Hepatocyte (in vitro differentiated cells): ENCODE measurements around the gene PGA5.

Source experiments
- EZH2 ChIP-seq: fragments of 200-600 bp; sonication (generic); IDR thresholded peaks from 2 replicates; pipeline ENCODE4 v1.6.1; 2016; ENCODE audit warnings: antibody characterized with exemption, mild to moderate bottlenecking, borderline replicate concordance
- TF ChIP-seq, protein P1 (sequence below): fragments of 200-600 bp; sonication (generic); IDR thresholded peaks from 2 replicates; pipeline ENCODE4 v1.5.1; 2016; ENCODE audit warnings: antibody characterized with exemption, mild to moderate bottlenecking; ENCODE audit not compliant: poor library complexity

DNA sequence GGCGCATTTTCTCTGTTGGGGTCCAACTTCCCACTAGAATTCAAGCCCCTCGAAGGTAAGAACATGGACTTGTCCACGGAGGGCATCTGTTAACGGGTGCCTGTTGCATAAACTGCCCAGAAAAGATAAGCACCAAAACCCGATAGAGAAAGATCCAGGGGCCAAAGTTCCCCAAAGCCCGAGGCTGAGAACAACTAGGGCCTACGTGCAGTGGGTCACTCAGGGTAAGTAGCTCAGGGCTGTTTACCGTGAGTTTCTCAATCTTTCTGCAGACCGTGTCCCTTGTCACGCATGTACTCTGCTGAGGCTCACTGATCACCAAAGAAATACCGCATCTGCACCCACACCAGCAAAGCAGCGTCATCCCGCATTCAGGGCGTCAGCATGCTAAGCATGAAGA, 24.4 kb downstream of the PGA5 start:
- TF ChIP-seq EZH2: no peak
- TF ChIP-seq, protein P1, sequence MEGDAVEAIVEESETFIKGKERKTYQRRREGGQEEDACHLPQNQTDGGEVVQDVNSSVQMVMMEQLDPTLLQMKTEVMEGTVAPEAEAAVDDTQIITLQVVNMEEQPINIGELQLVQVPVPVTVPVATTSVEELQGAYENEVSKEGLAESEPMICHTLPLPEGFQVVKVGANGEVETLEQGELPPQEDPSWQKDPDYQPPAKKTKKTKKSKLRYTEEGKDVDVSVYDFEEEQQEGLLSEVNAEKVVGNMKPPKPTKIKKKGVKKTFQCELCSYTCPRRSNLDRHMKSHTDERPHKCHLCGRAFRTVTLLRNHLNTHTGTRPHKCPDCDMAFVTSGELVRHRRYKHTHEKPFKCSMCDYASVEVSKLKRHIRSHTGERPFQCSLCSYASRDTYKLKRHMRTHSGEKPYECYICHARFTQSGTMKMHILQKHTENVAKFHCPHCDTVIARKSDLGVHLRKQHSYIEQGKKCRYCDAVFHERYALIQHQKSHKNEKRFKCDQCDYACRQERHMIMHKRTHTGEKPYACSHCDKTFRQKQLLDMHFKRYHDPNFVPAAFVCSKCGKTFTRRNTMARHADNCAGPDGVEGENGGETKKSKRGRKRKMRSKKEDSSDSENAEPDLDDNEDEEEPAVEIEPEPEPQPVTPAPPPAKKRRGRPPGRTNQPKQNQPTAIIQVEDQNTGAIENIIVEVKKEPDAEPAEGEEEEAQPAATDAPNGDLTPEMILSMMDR: no peak
